ENCODE results near the gene SLC9A3.

GRCh38 chr5:427415-428087, 96.7 kb downstream of the SLC9A3 start:
- TF ChIP-seq POLR2AphosphoS5 (IDR thresholded peaks at IDR 0.05) (no peak), CTCF (IDR thresholded peaks at IDR 0.05) (no peak), POLR2A (IDR thresholded peaks at IDR 0.05) (no peak)

Data from prostate gland (tissue), 2 donors.